HG03039 (cell line): ENCODE results near the gene EPHA8.

ENCODE experiments used
- ATAC-seq: cut with Tn5 transposase; IDR thresholded peaks from one replicate; pipeline ENCODE4 v1.9.1; 2021; ENCODE audit warnings: mild to moderate bottlenecking, moderate library complexity; ENCODE audit not compliant: unreplicated experiment

Gene EPHA8

GRCh38 chr1:22562584-22563583 is at the start of gene EPHA8:
TSS of gene EPHA8 (plus strand) at chr1:22563489. CDS start at chr1:22563636, 147 bp downstream.
- ATAC-seq, result no peak

GRCh38 chr1:22516906-22517571 is 46.2 kb upstream of the EPHA8 start:
- no peak for ATAC-seq

DNA sequence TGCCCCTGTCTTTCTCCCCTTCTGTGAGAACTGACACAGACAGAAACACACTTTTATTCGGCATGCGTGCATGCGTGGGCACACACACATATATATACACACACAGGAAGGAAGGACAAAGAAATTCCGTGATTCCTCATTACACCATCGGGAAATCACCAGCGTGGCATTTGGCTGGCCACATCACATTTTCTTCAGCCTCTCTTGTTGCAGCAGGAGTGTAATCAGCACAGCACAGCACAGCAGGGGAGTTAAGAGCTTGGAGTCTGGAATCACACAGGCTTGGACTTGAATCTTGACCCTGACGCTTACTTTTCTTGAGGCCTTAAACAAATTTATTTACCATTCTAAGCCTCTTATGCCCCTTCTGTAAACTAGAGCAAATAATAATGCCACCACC is 45.3 kb upstream of the EPHA8 start:
- ATAC-seq, result no peak

GRCh38 chr1:22518379-22518778 is 44.9 kb upstream of the EPHA8 start:
- ATAC-seq, result no peak

DNA sequence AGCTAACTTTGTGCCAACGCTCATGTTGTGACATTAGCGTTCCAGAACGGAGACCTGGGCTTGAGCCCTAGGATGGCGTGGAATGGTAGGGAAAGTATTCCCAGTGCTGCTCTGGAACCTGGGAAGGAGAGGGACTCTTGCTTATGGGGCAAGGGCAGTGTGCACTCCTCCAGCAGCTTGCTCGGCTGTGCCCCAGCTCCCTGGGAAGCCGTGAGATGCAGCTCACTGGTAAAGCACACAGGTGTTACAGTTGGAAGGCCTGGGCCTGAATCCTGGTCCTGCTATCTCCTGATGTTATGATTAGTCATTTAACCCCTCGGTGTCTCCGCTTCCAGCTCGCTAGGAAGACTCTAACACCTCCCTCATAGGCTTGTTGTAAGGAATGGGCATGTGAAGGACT is 42.4 kb upstream of the EPHA8 start:
- ATAC-seq, result no peak

DNA sequence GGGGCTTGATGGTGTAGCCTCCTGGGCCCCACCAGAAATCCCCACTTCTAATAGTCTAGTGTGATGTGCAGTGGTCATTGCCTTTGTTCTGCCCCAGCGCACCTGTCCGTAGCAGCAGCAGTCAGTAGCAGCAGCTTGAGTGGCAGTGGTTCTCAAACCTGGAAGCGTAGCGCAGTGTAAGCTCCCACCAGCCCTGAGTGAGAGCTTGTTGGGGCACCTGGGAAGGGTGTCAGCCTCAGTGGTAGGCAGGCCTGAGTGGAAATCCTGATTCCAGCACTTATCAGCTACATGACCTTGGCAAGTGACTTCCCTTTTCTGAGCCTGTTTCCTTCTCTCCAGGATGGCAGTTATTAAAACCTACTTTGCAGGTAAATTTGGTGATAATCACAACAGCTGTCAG is 41.6 kb upstream of the EPHA8 start:
- ATAC-seq, result no peak

DNA sequence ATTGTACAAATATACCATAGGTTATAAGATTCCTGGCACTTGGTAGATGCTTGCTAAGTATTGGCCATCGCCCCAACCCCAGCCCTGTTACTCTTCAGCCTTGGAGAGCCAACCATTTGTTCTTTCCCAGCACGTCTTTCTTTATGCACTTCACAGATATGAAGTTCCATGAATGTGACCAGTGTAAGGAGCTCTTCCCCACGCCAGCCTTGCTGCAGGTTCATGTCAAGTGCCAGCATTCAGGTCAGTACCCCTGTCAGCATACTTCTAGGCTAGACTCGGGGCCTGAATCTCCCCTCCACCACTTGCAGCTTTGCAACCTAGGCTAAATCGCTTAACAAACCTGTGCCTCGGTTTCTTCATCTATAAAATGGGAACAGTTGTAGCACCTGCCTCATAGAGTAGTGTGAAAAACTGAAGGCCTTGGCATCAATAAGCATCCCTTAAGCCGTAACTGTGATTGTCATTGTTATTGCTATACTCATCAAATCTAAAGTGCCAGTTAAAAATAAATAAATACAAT is 41.0 kb upstream of the EPHA8 start:
- no peak for ATAC-seq

DNA sequence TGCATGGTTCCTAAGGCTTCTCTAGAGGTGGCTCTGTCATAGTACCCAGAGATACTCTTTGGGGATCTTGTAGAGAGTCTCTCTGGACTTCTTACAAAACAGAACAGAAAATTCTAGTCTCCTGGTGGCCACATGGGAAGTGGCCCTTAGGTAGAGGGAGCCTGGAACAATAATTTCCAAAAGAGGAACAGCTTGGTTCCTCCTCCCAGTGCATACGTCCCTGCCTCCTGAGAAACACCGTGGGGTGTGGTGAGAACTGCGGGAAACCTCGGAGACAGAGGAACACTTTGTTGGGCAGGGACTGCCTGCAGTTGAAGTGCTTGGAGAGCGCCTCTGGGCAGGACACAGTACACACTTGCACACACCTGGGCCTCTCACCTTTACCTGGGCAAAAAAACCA is 38.8 kb upstream of the EPHA8 start:
- ATAC-seq, result no peak

- ATAC-seq, result no peak
These were observed 38.1 kb upstream of the EPHA8 start for GRCh38 chr1:22525211-22525610.

- ATAC-seq, result no peak
These were observed 37.6 kb upstream of the EPHA8 start for GRCh38 chr1:22525646-22526045.

GRCh38 chr1:22526098-22526497 is 37.2 kb upstream of the EPHA8 start:
- ATAC-seq, result no peak

DNA sequence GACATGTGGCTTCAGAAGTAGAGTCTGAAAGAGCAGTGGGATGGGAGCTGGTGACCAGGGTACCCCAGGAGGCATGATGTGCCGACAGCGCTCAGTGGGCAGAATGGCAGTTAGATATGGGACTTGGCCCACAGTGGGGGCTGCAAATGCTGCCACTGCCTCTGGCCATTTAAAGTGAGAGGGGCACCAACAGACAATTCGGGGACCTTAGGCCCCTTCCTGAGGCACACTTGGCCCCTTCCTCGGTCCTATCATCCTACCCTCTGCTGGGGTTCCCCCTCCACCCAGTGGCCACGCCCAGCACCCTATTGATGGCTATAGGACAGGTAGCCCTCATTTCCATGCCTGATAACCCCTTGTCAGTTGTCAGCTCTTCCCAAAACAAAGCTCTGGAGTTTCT is 36.6 kb upstream of the EPHA8 start:
- no peak for ATAC-seq

DNA sequence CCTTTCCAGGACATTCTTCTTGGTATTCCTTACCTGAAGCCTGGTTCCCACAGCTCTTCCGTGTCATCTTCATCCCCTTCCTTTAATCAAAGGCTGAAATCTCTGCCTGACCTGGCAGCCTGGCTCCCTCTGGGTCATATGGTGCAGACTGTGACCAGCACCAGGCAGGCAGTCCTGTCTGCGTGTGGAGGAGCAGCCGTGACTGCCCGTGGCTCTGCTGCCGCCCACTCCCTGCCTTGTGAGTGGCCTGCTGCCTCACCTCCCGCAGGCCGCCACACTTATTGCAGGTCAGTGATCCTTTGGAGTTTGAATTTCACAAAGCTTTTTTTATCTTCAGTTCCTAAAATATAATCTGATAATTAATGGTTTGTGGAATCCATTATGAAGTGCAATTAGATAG is 36.2 kb upstream of the EPHA8 start:
- ATAC-seq, result no peak

DNA sequence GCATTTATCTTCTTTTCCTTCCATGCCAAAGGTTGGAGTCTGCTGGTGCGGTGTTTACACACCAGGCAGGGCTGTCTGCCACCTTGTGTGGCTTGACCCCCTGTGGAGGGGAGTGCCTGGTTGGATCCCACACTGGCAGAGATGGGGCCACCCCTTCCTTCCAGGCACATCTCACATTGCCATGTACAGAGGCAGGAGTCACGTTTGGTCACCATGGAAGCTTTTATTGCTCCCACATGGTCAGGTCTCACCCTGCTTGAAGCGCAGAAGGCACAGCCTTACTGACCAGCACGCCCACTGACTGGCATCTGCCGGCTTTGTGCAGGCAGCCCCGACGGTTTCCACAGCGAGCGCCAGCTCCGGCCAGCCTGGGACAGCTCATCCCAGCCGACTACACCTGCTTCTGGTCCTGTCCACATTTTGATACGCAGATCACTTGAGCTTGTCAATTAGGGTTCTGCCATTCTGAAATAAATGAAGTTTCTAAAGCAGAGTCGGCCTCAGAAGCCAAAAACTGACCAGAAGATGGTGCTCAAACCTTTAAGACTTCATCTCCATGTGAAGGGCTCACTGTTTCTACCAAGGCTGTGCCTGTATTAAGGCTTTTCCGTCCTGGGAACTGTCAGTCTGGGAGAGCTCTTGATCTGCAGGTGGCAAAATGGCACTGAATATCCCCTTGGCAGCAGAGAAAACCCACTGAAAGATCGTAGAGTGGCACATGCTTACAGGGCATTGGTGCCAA is 35.6 kb upstream of the EPHA8 start:
- no peak for ATAC-seq

DNA sequence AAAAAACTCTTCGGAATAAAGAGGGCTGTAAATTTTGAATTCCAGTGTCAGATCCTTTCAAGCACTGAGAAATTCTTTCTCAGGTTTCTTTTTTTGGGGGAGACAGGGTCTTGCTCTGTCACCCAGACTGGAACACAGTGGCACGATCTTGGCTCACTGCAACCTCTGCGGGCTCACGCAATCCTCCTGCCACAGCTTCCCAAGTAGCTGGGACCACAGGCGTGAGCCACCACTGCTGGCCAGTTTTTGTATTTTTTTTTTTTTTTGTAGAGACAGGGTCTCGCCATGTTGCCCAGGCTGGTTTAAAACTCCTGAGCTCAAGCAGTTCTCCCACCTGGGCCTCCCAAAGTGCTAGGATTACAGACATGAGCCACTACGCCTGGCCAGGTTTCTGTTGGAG is 34.8 kb upstream of the EPHA8 start:
- no peak for ATAC-seq

DNA sequence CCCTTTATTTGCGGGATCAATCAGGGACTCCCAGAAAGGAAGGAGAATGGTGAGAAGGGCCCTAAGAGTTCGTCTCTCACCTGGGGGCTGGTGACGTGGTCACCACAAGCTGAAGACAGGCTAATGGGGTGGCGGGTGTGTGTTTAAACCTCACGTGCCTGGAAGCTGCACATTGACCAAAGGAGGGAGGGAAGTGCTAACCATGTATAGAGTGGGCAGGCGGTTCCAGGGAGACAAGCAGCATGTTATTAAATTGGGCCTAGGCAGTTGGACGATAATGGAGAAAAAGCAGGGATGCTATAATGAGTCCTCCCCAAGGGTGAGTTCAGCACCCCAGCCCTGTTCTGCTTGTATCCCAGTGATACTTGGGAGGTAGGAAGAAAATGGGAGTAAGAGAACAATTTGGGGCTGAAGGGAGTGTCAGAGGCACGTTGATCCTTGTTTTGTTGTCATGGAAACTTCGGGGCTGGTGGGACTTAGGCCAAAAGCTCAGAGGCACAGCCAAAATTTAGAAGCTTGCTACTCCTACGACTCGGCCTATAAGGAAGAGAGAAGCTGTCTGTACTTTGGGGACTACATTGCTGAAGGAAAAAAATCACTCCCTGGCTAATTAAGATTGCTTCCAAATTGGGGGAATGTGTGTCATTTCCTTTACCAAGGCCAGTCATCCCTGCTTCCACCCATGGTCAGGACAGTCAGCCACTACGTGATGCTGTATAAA is 33.2 kb upstream of the EPHA8 start:
- ATAC-seq, result no peak

GRCh38 chr1:22530715-22531114 is 32.6 kb upstream of the EPHA8 start:
- ATAC-seq, result no peak

GRCh38 chr1:22531251-22531650 is 32.0 kb upstream of the EPHA8 start:
- ATAC-seq, result no peak

DNA sequence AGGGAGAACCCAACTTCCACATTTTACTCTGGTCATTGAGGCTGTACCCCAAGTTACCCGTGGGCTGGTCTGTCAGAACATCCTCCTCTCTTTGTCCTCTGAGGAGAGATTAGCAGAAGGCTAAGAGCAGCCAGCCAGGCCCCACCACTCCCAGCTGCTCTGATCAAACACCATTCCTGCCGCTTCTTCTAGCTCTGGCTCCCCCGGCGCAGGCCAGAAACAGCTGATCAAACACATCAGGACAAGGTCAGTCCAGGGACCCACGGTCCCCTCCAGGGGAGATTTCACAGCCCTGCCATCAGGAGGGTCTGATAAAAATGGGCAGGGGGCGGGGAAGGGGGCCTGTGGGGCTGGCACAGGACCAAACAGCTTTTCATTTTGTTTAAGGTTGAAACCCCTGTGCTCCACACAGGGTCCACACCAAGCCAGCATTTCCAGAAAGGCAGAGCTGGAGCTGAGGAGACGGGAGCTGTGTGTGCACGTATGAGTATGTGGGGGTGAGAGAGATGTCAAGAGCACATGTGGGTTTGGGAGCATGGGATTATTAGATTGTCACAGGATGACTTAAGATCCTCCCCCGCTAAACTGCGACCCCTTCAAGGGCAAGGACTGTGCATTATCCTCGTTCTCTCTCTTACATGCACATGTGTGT is 29.9 kb upstream of the EPHA8 start:
- ATAC-seq, result no peak

- no peak for ATAC-seq
These were observed 28.3 kb upstream of the EPHA8 start for GRCh38 chr1:22534951-22535350.
